NCI-H146 (cell line): ENCODE results near the gene ING1.
A peak's percentile ranks its signal among the peaks of the same experiment; 100 is the strongest.
"Not testable (repeated sequence)": the region's sequence is repeated elsewhere in the genome, so short reads cannot be mapped to it uniquely, and the experiment has no call there.

ENCODE experiments used
- DNase-seq: peaks from one replicate; lab custom pipeline; 2025; lab: John Stamatoyannopoulos, UW

The ING1 gene

GRCh38 chr13:110713642-110713952 lies at the start of gene ING1:
ING1 (plus strand) TSS chr13:110713700; CDS start chr13:110714150, 450 bp downstream.
- DNase-seq, result no peak

- DNase-seq, result no peak
These were observed 49.5 kb upstream of the ING1 start for GRCh38 chr13:110664041-110664440.

- DNase-seq, result no peak
These were observed 48.8 kb upstream of the ING1 start for GRCh38 chr13:110664673-110665072.

- DNase-seq, result no peak
These were observed 47.8 kb upstream of the ING1 start for GRCh38 chr13:110665491-110666254.

- no peak for DNase-seq
These were observed 47.3 kb upstream of the ING1 start for GRCh38 chr13:110666255-110666533.

- DNase-seq, result no peak
These were observed 44.5 kb upstream of the ING1 start for GRCh38 chr13:110669036-110669435.

- DNase-seq, result not testable (repeated sequence)
These were observed 43.7 kb upstream of the ING1 start for GRCh38 chr13:110669814-110670213.

GRCh38 chr13:110676595-110677587 lies 36.6 kb upstream of the ING1 start:
- no peak for DNase-seq

- no peak for DNase-seq
These were observed 35.6 kb upstream of the ING1 start for GRCh38 chr13:110677731-110678545.

- peak; percentile 11 for DNase-seq
These were observed 32.6 kb upstream of the ING1 start for GRCh38 chr13:110680852-110681251.

GRCh38 chr13:110681868-110682550 lies 31.5 kb upstream of the ING1 start:
- no peak for DNase-seq

GRCh38 chr13:110682746-110683145 lies 30.8 kb upstream of the ING1 start:
- DNase-seq, result no peak

- DNase-seq, result no peak
These were observed 30.2 kb upstream of the ING1 start for GRCh38 chr13:110683203-110683883.

GRCh38 chr13:110683921-110684320 lies 29.6 kb upstream of the ING1 start:
- no peak for DNase-seq

GRCh38 chr13:110684388-110685056 lies 29.0 kb upstream of the ING1 start:
- no peak for DNase-seq

GRCh38 chr13:110685305-110686020 lies 28.0 kb upstream of the ING1 start:
- DNase-seq, result no peak

- DNase-seq, result no peak
These were observed 25.8 kb upstream of the ING1 start for GRCh38 chr13:110687736-110688135.

GRCh38 chr13:110689041-110689440 lies 24.5 kb upstream of the ING1 start:
- DNase-seq, result no peak

GRCh38 chr13:110689711-110690110 lies 23.8 kb upstream of the ING1 start:
- no peak for DNase-seq

- DNase-seq, result no peak
These were observed 23.0 kb upstream of the ING1 start for GRCh38 chr13:110690516-110690915.
